ENCODE results near the gene OPCML.

GRCh38 chr11:132960273-132961078 lies 571.8 kb downstream of the OPCML start:
- TF ChIP-seq, protein P1, sequence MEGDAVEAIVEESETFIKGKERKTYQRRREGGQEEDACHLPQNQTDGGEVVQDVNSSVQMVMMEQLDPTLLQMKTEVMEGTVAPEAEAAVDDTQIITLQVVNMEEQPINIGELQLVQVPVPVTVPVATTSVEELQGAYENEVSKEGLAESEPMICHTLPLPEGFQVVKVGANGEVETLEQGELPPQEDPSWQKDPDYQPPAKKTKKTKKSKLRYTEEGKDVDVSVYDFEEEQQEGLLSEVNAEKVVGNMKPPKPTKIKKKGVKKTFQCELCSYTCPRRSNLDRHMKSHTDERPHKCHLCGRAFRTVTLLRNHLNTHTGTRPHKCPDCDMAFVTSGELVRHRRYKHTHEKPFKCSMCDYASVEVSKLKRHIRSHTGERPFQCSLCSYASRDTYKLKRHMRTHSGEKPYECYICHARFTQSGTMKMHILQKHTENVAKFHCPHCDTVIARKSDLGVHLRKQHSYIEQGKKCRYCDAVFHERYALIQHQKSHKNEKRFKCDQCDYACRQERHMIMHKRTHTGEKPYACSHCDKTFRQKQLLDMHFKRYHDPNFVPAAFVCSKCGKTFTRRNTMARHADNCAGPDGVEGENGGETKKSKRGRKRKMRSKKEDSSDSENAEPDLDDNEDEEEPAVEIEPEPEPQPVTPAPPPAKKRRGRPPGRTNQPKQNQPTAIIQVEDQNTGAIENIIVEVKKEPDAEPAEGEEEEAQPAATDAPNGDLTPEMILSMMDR (IDR thresholded peaks at IDR 0.05) = no peak
- no peak for TF ChIP-seq POLR2AphosphoS5 (IDR thresholded peaks at IDR 0.05)

Data from esophagus muscularis mucosa (tissue), 3 donors.